ENCODE measurements around the gene TXNDC15.
A peak's percentile ranks its signal among the peaks of the same experiment; 100 is the strongest.
"Not testable (repeated sequence)": the region's sequence is repeated elsewhere in the genome, so short reads cannot be mapped to it uniquely, and the experiment has no call there.

Gene TXNDC15

GRCh38 chr5:134893748-134894505 is 19.8 kb downstream of the TXNDC15 start:
- H3K4me3 ChIP-seq (replicated peaks; ENCODE audit: low read depth, low read length), result no peak overlapping the region
- H3K36me3 ChIP-seq (ENCODE audit: control insufficient read depth, insufficient read depth, low read length), result peaks cover 3% of the 10 kb centered on the region
- DNase-seq (ENCODE audit: extremely low read depth, insufficient read length), result no peak
- H3K27me3 ChIP-seq (replicated peaks; ENCODE audit: control insufficient read depth, insufficient read depth, low read length), result no peaks in the 10 kb centered on the region
- no peak for TF ChIP-seq CTCF (IDR thresholded peaks at IDR 0.05; ENCODE audit: insufficient read depth, low read length, poor library complexity, severe bottlenecking)

GRCh38 chr5:134902071-134902801 is 28.1 kb downstream of the TXNDC15 start:
- DNase-seq (ENCODE audit: extremely low read depth, insufficient read length), result peak; percentile 70
- TF ChIP-seq CTCF (IDR thresholded peaks at IDR 0.05; ENCODE audit: insufficient read depth, low read length, poor library complexity, severe bottlenecking), result no peak
- Histone ChIP-seq H3K27me3 (replicated peaks; ENCODE audit: control insufficient read depth, insufficient read depth, low read length) (no peaks in the 10 kb centered on the region), H3K36me3 (ENCODE audit: control insufficient read depth, insufficient read depth, low read length) (no peaks in the 10 kb centered on the region; the same call in 1 of the 2 replicates), H3K4me3 (replicated peaks; ENCODE audit: low read depth, low read length) (peak overlapping the region; percentile 15; the same call in 1 of the 2 replicates)

GRCh38 chr5:134904610-134905245 is 30.6 kb downstream of the TXNDC15 start, which contains the start of gene PCBD2:
PCBD2 (plus strand) TSS chr5:134905131; CDS start chr5:134905140, 9 bp downstream.
- Histone ChIP-seq H3K27me3 (replicated peaks; ENCODE audit: control insufficient read depth, insufficient read depth, low read length) (no peaks in the 10 kb centered on the region), H3K36me3 (ENCODE audit: control insufficient read depth, insufficient read depth, low read length) (no peaks in the 10 kb centered on the region), H3K4me3 (replicated peaks; ENCODE audit: low read depth, low read length) (peak within 1 kb of the TSS; percentile 71)
- DNase-seq (ENCODE audit: extremely low read depth, insufficient read length), result peak; percentile 98
- peak; percentile 94 for TF ChIP-seq CTCF (IDR thresholded peaks at IDR 0.05; ENCODE audit: insufficient read depth, low read length, poor library complexity, severe bottlenecking)

- TF ChIP-seq CTCF (IDR thresholded peaks at IDR 0.05; ENCODE audit: insufficient read depth, low read length, poor library complexity, severe bottlenecking), result peak; percentile 55
- no peaks in the 10 kb centered on the region for H3K27me3 ChIP-seq (replicated peaks; ENCODE audit: control insufficient read depth, insufficient read depth, low read length)
- DNase-seq (ENCODE audit: extremely low read depth, insufficient read length), result no peak
- H3K36me3 ChIP-seq (ENCODE audit: control insufficient read depth, insufficient read depth, low read length), result no peaks in the 10 kb centered on the region
- peak overlapping the region; percentile 71 for H3K4me3 ChIP-seq (replicated peaks; ENCODE audit: low read depth, low read length)
Measured at GRCh38 chr5:134905246-134905996, 31.2 kb downstream of the TXNDC15 start.

GRCh38 chr5:134906811-134907210 is 32.6 kb downstream of the TXNDC15 start:
- DNase-seq (ENCODE audit: extremely low read depth, insufficient read length), result no peak
- no peak overlapping the region for H3K4me3 ChIP-seq (replicated peaks; ENCODE audit: low read depth, low read length)
- no peak for TF ChIP-seq CTCF (IDR thresholded peaks at IDR 0.05; ENCODE audit: insufficient read depth, low read length, poor library complexity, severe bottlenecking)
- peaks cover 4% of the 10 kb centered on the region; the same call in 1 of the 2 replicates for H3K36me3 ChIP-seq (ENCODE audit: control insufficient read depth, insufficient read depth, low read length)
- H3K27me3 ChIP-seq (replicated peaks; ENCODE audit: control insufficient read depth, insufficient read depth, low read length), result no peaks in the 10 kb centered on the region

- H3K4me3 ChIP-seq (replicated peaks; ENCODE audit: low read depth, low read length); H3K27me3 ChIP-seq (replicated peaks; ENCODE audit: control insufficient read depth, insufficient read depth, low read length); DNase-seq (ENCODE audit: extremely low read depth, insufficient read length); H3K36me3 ChIP-seq (ENCODE audit: control insufficient read depth, insufficient read depth, low read length): not testable (repeated sequence)
Measured at GRCh38 chr5:134910752-134911151, 36.6 kb downstream of the TXNDC15 start.

Measured in GM06990 (cell line).